ENCODE results near the gene GALNT17. TPM values are rescaled to one million over a fixed set of nuclear protein-coding genes. Genes with fewer than 3 reads are reported as not detected.

GALNT17 gene
- total RNA-seq, 4 donors from 2014 or later = 0.63 to 7.5 (median 3.1) TPM

DNA sequence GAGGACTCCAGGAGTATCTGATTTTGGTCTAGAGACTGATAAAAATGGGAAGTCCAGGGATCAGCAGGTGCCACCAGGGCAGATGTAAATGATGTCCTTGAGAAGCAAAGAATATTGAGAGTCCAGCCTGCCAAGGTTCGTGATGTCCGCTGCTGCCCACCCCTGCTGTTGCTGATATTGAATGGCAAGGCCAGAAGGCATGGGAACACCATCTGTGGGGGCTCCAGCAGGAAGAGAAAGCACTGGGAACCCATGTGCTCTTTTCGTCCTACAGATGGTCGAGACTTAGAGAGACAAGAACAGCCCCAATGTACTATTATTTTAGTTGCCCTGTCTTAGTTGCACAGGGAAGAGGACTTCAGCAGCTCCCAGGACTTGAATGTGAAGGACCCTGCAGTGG is 363.9 kb downstream of the GALNT17 start:
- WGBS, 2 donors = 89 to 94% methylated on average over 4 of the region's 4 CpGs
- no peak for TF ChIP-seq POLR2A (IDR thresholded peaks at IDR 0.05)
- TF ChIP-seq, protein P1, sequence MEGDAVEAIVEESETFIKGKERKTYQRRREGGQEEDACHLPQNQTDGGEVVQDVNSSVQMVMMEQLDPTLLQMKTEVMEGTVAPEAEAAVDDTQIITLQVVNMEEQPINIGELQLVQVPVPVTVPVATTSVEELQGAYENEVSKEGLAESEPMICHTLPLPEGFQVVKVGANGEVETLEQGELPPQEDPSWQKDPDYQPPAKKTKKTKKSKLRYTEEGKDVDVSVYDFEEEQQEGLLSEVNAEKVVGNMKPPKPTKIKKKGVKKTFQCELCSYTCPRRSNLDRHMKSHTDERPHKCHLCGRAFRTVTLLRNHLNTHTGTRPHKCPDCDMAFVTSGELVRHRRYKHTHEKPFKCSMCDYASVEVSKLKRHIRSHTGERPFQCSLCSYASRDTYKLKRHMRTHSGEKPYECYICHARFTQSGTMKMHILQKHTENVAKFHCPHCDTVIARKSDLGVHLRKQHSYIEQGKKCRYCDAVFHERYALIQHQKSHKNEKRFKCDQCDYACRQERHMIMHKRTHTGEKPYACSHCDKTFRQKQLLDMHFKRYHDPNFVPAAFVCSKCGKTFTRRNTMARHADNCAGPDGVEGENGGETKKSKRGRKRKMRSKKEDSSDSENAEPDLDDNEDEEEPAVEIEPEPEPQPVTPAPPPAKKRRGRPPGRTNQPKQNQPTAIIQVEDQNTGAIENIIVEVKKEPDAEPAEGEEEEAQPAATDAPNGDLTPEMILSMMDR (IDR thresholded peaks at IDR 0.05) = no peak

DNA sequence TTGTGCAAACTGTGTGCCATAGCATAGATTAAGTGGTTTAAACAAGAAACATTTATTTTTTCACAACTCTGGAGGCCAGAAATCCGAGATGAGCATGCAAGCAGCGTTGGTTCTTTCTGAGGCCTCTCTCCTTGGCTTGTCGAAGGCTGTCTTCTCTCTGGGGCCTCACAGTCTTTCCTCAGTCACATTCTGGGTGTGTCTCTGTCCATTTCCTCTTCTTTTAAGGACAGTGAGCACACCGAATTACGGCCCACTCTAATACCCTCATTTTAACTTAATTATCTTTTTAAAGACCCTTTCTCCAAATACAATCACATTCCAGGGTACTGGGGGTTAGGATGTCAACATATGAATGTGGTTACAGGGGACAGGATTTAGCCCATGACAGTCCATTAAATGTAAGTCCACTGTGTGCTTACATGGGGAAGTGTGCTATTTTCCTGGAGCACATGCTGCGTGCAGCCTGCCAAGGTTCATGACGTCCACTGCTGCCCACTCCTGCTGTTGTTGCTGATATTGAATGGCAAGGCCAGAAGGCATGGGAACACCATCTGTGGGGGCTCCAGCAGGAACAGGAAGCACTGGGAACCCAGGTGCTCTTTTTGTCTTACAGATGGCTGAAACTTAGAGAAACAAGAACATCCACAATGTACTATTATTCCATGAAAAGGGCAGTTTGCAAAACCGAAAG is 365.5 kb downstream of the GALNT17 start:
- intact Hi-C loops (cut with DNase I; ENCODE audit: low total_unique reads) = no loop called here

More for the DNA sequence above, 363.9 kb downstream of the GALNT17 start:
- no peak for DNase-seq (ENCODE audit: low spot score in 2 of 2)
- no peak overlapping the region for H3K4me3 ChIP-seq (ENCODE audit: low read depth, poor library complexity, severe bottlenecking)
- intact Hi-C loops (cut with DNase I; ENCODE audit: low total_unique reads) = no loop called here

DNA sequence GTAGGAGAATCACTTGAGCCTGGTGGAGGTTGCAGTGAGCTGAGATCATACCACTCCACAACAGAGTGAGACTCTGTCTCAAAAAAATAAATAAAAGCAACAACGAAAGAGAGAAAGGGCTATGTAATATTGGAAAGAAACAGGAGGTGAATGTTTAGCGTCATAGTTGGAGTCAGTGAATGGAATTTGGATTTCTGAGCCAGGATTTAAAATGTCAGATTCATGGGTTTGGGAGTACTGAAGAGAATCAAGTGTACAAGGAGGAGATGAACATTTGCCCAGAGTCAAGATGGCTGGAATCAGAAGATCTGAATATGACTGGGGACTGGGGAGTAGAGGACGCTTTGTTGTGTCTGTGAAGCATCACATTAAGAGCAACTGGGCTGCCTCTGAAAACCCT is 366.4 kb downstream of the GALNT17 start:
- H3K4me3 ChIP-seq (ENCODE audit: low read depth, poor library complexity, severe bottlenecking) = no peak overlapping the region
- 72 to 75% methylated on average over 3 of the region's 3 CpGs for WGBS, 2 donors
- intact Hi-C loops (cut with DNase I; ENCODE audit: low total_unique reads) = no loop called here
- TF ChIP-seq, protein P1 (IDR thresholded peaks at IDR 0.05) = no peak
- DNase-seq (ENCODE audit: low spot score in 2 of 2) = no peak

More for the DNA sequence above, 365.5 kb downstream of the GALNT17 start:
- no peak overlapping the region for H3K4me3 ChIP-seq (ENCODE audit: low read depth, poor library complexity, severe bottlenecking)
- TF ChIP-seq, protein P1 (IDR thresholded peaks at IDR 0.05) = no peak
- TF ChIP-seq POLR2A (IDR thresholded peaks at IDR 0.05) = no peak
- DNase-seq (ENCODE audit: low spot score in 2 of 2) = no peak
- 54 to 57% methylated on average over 8 of the region's 8 CpGs for WGBS, 2 donors

DNA sequence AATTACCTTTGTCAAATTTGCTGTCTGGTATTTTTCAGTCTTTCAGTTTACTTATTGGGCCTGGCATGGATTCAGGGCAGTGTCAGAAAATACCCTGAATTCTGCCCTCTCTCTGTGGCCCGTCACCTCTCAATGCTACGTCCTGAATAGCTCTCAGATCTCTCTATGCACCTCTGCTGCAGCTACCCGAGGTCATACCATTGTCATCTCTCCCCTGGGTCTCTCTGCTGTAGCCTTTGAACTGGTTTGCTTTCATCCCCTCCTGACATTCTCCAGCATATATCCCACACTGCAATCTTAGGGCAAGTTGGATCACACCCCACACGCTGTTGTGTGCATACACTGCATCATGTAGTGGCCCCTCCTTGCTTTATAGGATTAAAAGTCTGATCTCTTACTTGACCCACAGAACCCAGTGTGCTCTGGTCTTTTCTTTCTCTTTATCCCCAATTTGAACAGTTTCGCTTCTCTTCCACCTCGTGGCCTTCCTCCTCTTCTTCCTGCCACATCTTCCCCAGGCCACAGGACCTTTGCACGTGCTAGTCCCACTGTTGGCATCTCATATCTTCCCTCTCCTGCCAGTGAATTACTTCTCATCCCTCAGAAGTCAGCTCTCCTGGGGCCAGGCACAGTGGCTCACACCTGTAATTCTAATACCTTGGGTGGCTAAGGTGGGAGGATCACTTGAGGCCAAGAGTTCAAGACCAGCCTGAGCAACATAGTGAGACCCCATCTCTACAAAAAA is 372.9 kb downstream of the GALNT17 start:
- intact Hi-C loops (cut with DNase I; ENCODE audit: low total_unique reads) = no loop called here
- TF ChIP-seq, protein P1 (IDR thresholded peaks at IDR 0.05) = no peak
- no peak for TF ChIP-seq POLR2A (IDR thresholded peaks at IDR 0.05)
- H3K4me3 ChIP-seq (ENCODE audit: low read depth, poor library complexity, severe bottlenecking) = no peak overlapping the region
- 77 to 79% methylated on average over 7 of the region's 7 CpGs for WGBS, 2 donors
- DNase-seq (ENCODE audit: low spot score in 2 of 2) = no peak

DNA sequence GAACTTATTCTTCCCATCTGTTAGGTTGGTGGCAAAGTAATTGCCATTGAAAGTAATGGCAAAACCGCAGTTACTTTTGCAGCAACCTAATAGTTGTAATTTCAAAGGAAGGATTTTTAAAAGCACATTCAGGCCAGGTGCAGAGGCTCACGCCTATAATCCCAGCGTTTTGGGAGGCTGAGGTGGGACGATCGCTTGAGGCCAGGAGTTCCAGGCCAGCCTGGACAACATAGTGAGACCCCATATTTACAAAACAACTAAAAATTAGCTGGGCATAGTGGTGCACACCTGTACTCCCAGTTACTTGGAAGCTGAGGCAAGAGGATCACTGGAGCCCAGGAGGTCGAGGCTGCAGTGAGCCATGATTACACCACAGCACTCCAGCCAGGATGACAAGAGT is 374.9 kb downstream of the GALNT17 start:
- no peak for TF ChIP-seq POLR2A (IDR thresholded peaks at IDR 0.05)
- TF ChIP-seq, protein P1 (IDR thresholded peaks at IDR 0.05) = no peak
- no peak overlapping the region for H3K4me3 ChIP-seq (ENCODE audit: low read depth, poor library complexity, severe bottlenecking)
- intact Hi-C loops (cut with DNase I; ENCODE audit: low total_unique reads) = no loop called here
- no peak for DNase-seq (ENCODE audit: low spot score in 2 of 2)
- 86 to 87% methylated on average over 6 of the region's 6 CpGs for WGBS, 2 donors
